SKM-1 (cell line): ENCODE results near the gene ACSL1.
"Not testable (repeated sequence)": the region's sequence is repeated elsewhere in the genome, so short reads cannot be mapped to it uniquely, and the experiment has no call there.

Experiments
- DNase-seq: peaks from one replicate; lab custom pipeline; 2025; ENCODE audit not compliant: unreplicated experiment; lab: John Stamatoyannopoulos, UW

Gene ACSL1

DNA sequence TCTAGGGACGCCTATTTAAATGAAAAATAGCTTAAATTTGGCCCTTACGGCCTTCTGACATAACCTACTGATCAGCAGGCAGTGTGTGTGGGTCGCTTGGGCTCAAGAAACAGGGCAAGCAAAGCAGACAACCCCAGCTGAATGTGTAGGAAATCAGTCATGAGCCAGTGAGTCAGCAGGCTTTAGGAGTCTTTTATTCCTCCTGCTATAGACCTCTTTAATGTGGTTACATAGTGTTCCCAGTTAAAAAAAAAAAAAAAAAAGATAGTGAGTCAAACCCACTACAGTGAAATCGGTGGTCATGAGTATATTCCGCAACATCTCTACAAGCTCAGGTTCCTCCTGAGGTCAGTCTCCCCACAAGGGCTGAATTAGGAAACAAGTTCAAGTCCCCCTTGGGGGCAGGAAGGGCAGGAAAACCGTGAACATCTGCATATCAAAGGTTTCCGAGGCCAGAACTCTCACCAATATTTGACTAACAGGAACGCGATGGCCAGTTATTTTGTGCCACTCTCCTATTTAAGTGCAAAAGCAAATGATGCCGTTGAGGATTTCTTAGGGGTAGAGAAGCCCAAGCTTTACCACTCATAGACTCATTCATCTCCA lies 32.7 kb downstream of the ACSL1 start:
- DNase-seq = peak; percentile 69

DNA sequence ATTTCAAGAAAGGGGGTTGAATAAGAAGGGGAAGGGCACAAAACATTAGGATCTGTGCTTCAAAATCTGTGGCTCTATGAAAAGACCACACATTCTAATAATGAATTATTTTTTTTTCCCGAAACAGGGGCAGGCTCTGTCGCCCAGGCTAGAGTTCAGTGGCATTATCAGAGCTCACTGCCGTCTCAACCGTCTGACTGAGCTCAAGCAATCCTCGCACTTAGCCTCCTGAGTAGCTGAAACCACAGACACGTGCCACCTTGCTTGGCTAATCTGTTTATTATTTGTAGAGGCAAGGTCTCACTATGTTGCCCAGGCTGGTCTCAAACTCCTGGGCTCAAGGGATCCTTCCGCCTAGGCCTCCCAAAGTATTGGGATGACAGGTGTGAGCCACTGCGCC lies 33.4 kb downstream of the ACSL1 start:
- DNase-seq = no peak

GRCh38 chr4:184790826-184791225 lies 34.9 kb downstream of the ACSL1 start:
- no peak for DNase-seq

GRCh38 chr4:184787766-184788503 lies 37.8 kb downstream of the ACSL1 start:
- no peak for DNase-seq

- DNase-seq = no peak
These were observed 40.0 kb downstream of the ACSL1 start for GRCh38 chr4:184785813-184786212.

GRCh38 chr4:184784628-184785257 lies 41.0 kb downstream of the ACSL1 start:
- no peak for DNase-seq

DNA sequence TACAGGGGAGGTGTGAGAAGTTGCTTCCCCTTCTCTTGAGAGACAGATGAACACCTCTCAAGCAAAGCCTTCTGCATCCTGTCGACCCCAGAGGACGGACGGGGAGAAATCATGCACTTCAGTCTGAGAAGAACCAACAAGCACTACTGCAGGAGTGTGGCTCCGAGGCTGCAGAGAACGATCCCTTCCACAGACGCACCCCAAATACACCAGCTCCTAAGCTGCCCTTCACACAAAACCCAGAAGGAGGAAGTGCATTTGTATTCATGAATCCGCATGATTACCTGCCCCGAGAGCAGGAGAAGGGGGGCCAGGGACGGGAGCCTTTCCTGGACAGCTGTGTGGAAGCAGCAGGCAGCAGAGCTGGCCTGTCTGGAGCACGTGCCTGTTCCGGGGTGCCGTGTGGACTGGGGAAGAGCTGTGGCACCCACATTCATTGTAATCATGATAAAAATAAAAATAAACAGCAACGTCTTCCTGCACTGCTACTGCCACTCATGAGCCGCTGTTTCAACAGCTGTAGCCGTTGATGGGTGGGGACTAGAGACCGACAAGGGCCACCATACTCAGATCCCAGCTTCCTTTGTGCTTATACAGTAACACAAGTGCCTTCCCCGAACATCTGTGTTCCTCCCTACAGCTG lies 42.9 kb downstream of the ACSL1 start:
- DNase-seq = no peak

GRCh38 chr4:184779160-184779559 lies 46.6 kb downstream of the ACSL1 start:
- not testable (repeated sequence) for DNase-seq

DNA sequence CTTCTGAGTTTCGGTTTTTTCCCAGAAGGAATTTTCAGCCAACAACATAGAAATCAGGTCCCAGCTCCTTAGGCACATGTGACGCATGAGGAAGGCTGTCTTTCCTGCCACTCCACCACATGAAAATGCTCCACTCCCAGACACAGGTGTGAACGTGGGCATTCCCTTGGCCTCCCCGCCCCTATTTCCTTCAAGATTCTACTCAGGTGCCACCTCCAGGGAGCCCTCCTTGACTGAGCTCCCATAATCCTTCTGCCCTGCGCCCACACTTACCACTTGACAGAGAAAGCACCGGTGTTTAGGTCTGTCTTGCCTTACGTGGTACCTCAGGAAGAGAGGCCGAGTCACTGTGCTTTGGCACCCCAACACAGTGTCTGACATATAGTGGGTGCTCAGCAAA lies 47.4 kb downstream of the ACSL1 start:
- DNase-seq = no peak

DNA sequence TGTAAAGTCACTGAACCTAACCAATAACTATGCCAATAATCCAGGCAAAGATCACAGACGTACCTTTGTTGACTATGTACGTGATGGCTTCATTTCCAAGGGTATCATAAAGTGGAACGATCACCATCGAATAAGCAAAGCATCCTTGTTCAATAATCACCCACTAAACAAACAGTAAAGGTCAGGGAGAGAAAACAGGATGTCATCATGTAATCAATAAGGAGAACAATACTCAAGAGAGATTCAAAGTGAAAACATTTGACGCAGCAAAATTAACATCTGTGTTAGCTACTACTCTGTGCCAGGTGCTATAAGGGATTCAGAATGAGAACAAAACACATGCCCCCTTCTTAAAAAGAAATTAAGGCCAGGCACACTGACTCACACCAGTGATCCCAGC lies 48.9 kb downstream of the ACSL1 start:
- no peak for DNase-seq

GRCh38 chr4:184775854-184776555 lies 49.8 kb downstream of the ACSL1 start:
- no peak for DNase-seq

GRCh38 chr4:184774152-184774551 lies 51.6 kb downstream of the ACSL1 start:
- no peak for DNase-seq

- DNase-seq = no peak
These were observed 54.4 kb downstream of the ACSL1 start for GRCh38 chr4:184771416-184771815.

DNA sequence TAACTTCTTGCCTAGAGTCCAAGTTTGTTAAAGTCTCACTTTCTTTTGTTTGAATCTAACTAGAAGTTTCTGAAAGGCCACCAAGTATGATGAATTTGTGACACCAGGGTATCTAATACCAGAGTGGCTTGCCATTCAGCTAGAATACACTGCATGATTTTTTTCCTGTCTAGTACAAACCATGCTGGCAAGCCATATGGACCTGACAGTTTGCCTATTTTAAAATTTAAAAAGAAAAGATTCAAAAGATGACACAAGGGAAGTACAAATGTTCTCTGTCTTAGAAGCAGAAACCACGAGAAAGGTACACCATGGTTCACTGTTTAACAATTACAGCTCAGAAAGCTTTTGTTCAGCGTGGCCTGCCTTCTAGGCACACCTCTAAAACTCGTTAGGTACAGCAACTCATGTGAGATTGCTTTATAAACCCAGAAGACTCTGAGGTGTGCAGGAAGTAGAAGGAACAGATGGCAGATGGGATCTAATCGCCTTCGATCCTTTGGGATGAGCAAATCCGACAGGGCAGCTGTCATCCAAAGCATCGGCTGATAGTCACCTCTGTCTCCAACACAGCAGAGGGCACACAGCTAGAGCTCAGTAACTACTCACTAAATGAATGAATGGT lies 56.5 kb downstream of the ACSL1 start:
- DNase-seq = no peak

- no peak for DNase-seq
These were observed 57.5 kb downstream of the ACSL1 start for GRCh38 chr4:184768296-184768695.

GRCh38 chr4:184766446-184766845 lies 59.3 kb downstream of the ACSL1 start:
- no peak for DNase-seq

DNA sequence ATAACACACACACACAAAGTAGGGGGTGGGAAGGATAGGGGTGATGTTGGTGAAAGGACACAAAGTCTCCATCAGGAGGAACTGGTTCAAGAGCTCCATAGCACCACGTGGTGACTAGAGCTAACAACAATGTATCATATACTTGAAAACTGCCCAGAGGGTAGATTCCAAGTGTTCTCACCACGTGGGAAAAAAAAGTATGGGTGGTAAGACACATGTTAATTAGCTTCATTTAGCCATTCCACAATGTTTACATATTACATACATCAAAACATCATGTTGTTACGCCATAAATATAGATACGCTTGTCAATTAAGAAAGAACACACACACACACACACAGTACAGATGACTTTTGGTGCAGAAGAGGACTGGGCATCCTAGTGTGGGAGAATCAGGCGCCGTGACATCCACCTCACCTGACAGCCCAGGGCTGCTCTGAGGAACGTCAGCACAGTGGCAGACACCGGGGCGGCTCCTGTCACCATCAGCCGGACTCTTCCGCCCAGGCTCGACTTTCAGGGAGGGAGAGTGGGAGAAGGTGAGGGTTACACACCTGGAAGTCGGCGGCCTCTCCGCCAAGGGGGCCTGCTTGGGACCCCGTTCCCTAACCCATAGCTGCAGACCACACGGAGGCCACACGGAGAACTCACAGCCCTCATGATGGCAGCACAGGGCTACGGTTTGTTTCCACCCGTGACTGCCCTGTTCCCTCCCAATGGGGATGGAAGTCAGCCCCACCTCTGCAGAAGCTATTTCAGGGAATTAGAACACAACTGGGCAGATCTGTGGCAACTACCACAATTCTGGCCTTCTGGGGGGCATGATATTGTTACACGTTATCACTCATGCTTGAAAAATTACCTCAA lies 60.1 kb downstream of the ACSL1 start:
- no peak for DNase-seq

DNA sequence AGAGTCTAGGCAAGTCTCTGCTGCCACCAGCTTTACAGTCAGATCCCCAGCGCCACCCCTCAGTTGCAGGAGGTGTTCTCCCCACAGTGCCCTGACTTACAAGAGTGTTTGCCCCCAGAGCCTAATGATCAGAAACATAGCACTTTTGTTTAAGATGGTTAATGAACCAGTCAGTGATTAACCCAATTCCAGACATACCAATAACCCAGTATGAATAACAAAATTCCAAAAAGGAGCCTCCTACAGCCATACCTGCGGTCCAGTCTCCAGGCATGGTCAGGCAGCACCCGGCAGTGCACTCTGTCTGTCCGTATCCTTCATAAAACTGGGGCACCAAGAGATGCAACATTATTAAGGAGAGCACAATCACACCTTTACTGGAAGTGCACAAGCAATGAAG lies 61.2 kb downstream of the ACSL1 start:
- no peak for DNase-seq

DNA sequence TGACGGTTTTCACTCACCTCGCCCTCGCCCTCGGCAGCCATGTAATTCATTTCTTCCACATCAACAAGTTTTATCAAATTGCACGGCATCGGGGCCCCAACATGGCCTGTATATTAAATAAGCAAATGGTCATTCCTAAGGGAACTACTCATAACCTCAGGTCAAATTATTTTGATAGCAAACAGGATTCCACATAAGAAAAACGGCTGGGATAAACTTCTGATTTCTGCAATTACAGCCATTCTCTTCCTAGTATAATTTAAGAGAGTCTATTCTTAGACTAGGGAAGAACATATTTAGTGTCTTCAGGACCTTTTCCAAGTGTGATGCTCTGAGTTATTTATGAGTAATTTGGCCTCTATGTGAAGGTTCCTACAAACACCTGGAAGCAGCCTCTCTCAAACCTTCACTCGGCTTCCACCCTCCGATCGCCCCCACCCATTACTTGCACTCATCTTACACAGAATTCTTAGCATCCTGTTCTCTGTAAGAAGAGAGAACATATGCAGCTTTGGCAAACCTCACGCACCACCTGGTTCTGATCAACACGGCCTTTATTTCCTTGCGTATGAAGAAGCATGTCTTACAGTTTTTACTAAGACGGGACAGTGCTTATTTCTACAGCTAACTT lies 62.5 kb downstream of the ACSL1 start:
- no peak for DNase-seq
